Breast epithelium (tissue), 4 donors: ENCODE results near the gene CYP46A1. TPM values are rescaled to one million over a fixed set of nuclear protein-coding genes. Genes with fewer than 3 reads are reported as not detected.

Source experiments
- DNase-seq, 2 donors: peaks; one replicate each; pipeline ENCODE4 v3.0.0-alpha.2; 2019; ENCODE audit warnings: low spot score in 2 of 2
- H3K27ac ChIP-seq, 2 donors: fragments of 200-600 bp; sonication (generic) in 1 of 2; one replicate each; pipeline ENCODE4 v1.5.1; 2016 to 2019; ENCODE audit warnings: mild to moderate bottlenecking in 1 of 2
- H3K27me3 ChIP-seq, 2 donors: fragments of 200-600 bp; sonication (generic) in 1 of 2; one replicate each; pipeline versions ENCODE4 v1.5.1 to v1.6.0; 2017 to 2019; ENCODE audit warnings: control low read depth in 1 of 2, mild to moderate bottlenecking in 1 of 2
- H3K36me3 ChIP-seq: fragments of 200-600 bp; one replicate; pipeline ENCODE4 v1.5.1; 2019
- H3K4me1 ChIP-seq, 2 donors: fragments of 200-600 bp; sonication (generic); one replicate each; pipeline ENCODE4 v1.5.1; 2016 to 2019; ENCODE audit warnings: control low read depth in 1 of 2
- H3K4me3 ChIP-seq, 3 donors: fragments of 200-600 bp; sonication (generic); 1 replicate in 2 of 3; 2 replicates in 1 of 3; pipeline ENCODE4 v1.5.1; 2016 to 2019; ENCODE audit warnings: mild to moderate bottlenecking in 3 of 3, moderate library complexity in 2 of 3
- H3K9me3 ChIP-seq, 2 donors: fragments of 200-600 bp; sonication (generic) in 1 of 2; one replicate each; pipeline ENCODE4 v1.5.1; 2016 to 2019; ENCODE audit warnings: control low read depth in 1 of 2
- POLR2A ChIP-seq: fragments of 450-650 bp; IDR thresholded peaks from one replicate; pipeline ENCODE4 v1.6.1; 2016; ENCODE audit warnings: antibody characterized with exemption, mild to moderate bottlenecking, moderate library complexity
- POLR2AphosphoS5 ChIP-seq, 3 donors: sonication (generic); formaldehyde crosslinking; IDR thresholded peaks; one replicate each; pipeline ENCODE4 v1.6.1; 2017; ENCODE audit warnings: antibody characterized with exemption in 3 of 3
- intact Hi-C: fragments of 100-400 bp; cut with DNase I; formaldehyde crosslinking; loops from one replicate; pipeline ENCODE4 v1.15.1; 2023; ENCODE audit warnings: low total_unique reads
- total RNA-seq, 3 donors: library from RNA; depleted of rRNA; stranded (reverse); fragments of >200 nt; gene quantifications; one replicate each; pipeline ENCODE4 v1.1.0, GENCODE V29; 2016
- TF ChIP-seq, protein P1 (sequence below), 3 donors: fragments of 450-650 bp; IDR thresholded peaks; one replicate each; pipeline ENCODE4 v1.5.1; 2016 to 2017; ENCODE audit warnings: antibody characterized with exemption in 3 of 3, mild to moderate bottlenecking in 3 of 3, moderate library complexity in 3 of 3

Gene CYP46A1
- total RNA-seq, 3 donors from 2014 or later = 1.6 to 5.2 (median 2.6) TPM

DNA sequence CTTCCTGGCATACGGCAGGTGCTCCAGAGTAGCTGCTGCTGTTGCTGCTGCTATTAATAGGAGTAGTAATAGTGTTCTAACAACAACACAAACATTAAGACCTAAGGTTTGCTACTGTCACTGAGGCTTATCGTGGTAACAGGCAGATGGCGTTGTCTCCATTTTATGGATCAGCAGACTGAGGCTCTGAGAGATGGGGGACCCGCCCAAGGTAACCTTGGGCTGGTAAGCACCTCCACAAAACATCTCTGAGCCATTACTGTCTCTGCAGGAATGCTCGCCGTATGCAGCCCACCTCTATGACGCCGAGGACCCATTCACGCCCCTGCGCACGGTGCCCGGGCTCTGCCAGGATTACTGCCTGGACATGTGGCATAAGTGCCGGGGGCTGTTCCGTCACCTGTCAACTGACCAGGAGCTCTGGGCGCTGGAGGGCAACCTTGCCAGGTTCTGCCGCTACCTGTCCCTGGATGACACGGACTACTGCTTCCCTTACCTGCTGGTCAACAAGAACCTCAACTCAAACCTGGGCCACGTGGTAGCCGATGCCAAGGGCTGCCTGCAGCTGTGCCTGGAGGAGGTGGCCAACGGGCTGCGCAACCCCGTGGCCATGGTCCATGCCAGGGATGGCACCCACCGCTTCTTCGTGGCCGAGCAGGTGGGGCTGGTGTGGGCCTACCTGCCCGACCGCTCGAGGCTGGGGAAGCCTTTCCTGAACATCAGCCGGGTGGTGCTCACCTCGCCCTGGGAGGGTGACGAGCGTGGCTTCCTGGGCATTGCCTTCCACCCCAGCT, 31.9 kb upstream of the CYP46A1 start:
- intact Hi-C loops = no loop called here
- Histone ChIP-seq H3K9me3 (no peaks in the 10 kb centered on the region), H3K4me1 (no peaks in the 10 kb centered on the region), H3K27ac (no peak overlapping the region), H3K4me3 (no peak overlapping the region), H3K27me3 (no peaks in the 10 kb centered on the region), H3K36me3 (no peaks in the 10 kb centered on the region)
- no peak for DNase-seq
- TF ChIP-seq POLR2A (no peak), POLR2AphosphoS5 (IDR thresholded peaks at IDR 0.05) (no peak)
- TF ChIP-seq, protein P1, sequence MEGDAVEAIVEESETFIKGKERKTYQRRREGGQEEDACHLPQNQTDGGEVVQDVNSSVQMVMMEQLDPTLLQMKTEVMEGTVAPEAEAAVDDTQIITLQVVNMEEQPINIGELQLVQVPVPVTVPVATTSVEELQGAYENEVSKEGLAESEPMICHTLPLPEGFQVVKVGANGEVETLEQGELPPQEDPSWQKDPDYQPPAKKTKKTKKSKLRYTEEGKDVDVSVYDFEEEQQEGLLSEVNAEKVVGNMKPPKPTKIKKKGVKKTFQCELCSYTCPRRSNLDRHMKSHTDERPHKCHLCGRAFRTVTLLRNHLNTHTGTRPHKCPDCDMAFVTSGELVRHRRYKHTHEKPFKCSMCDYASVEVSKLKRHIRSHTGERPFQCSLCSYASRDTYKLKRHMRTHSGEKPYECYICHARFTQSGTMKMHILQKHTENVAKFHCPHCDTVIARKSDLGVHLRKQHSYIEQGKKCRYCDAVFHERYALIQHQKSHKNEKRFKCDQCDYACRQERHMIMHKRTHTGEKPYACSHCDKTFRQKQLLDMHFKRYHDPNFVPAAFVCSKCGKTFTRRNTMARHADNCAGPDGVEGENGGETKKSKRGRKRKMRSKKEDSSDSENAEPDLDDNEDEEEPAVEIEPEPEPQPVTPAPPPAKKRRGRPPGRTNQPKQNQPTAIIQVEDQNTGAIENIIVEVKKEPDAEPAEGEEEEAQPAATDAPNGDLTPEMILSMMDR (IDR thresholded peaks at IDR 0.05) = no peak

DNA sequence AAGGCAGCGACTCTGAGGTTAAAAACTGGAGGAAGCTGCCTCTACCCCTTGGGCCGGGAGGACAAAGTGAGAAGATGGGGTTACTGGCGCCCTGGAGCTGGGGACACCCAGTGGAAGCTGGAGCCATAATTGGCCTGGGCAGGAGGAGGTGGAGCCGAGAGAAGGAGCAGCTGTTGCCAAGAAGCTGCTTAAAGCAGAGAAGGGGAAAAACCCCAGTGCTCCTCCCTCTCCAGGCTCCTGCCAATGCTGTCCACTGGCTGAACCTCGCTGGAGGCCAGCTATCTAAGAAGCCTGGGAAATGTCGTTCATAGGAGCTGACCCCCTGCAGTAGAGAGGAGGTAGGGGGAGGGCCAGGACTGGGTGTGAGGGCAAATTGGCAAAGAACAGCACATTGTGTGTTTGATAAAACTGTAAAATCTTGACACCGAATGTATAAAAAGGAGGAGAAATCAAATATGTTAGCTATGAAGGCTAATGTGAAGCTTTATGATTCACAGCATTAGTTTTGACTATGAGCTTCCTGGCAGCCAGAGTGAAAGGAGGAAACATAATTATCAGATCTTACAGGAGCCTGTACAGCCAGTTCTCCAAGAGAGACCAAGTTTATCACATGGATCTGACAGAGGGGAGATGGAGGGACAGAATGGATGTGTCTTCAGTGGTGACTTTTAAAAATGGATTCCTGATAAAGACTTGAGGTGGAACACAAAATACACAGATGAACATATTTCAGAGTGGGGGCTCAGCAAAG, 29.7 kb upstream of the CYP46A1 start:
- H3K36me3 ChIP-seq = no peaks in the 10 kb centered on the region
- H3K27ac ChIP-seq = no peak overlapping the region
- H3K27me3 ChIP-seq = peaks cover 0 to 3% of the 10 kb centered on the region in 2 donors
- intact Hi-C loops = no loop called here
- H3K4me3 ChIP-seq = no peak overlapping the region
- TF ChIP-seq, protein P1 (IDR thresholded peaks at IDR 0.05) = no peak
- TF ChIP-seq POLR2AphosphoS5 (IDR thresholded peaks at IDR 0.05) = no peak
- no peak for TF ChIP-seq POLR2A
- H3K9me3 ChIP-seq = no peaks in the 10 kb centered on the region
- no peaks in the 10 kb centered on the region for H3K4me1 ChIP-seq
- DNase-seq = peak in 1 of 2 donors; percentile 36

DNA sequence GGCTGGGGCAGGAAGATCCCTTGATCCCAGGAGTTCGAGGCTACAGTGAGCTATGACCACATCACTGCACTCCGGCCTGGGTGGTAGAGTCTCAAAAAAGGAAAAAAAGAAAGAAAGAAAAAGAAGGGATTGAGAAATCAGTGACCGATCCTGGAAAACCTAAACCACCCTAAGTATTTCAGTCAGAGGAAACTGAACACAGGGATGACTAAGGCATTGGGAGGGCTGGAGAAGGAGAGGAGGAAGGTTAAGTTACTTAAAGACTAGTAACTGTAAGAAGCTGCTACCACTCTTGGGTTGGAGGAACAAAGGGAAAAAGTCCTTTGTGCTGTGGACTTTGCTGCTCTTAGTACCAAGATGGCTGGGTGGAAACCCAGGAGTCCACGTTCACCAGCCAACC, 28.6 kb upstream of the CYP46A1 start:
- Histone ChIP-seq H3K27ac (no peak overlapping the region), H3K4me1 (no peaks in the 10 kb centered on the region), H3K9me3 (no peaks in the 10 kb centered on the region), H3K27me3 (peaks cover 0 to 7% of the 10 kb centered on the region in 2 donors), H3K4me3 (no peak overlapping the region), H3K36me3 (no peaks in the 10 kb centered on the region)
- TF ChIP-seq POLR2AphosphoS5 (IDR thresholded peaks at IDR 0.05) (no peak), POLR2A (no peak)
- TF ChIP-seq, protein P1 (IDR thresholded peaks at IDR 0.05) = no peak
- no peak for DNase-seq
- intact Hi-C loops = no loop called here

DNA sequence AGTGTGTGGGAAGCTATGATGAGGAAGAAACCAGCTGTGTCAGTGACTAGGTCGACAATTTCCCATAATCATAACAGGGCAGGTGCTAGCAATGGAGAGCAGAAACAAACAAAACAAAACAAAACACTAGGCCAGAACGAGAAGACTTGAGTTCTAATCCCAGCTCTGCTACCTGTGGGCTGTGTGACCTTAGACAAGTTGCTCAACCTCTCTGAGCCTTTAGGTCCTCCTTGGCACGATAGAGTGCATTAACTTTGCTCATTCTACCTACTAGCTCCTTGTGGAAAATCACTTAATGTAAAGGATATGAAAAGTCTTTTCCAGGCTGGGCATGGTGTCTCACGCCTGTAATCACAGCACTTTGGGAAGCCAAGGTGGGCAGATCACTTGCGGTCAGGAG, 27.9 kb upstream of the CYP46A1 start:
- intact Hi-C loops = no loop called here

More for the DNA sequence above, 27.9 kb upstream of the CYP46A1 start:
- TF ChIP-seq, protein P1 (IDR thresholded peaks at IDR 0.05) = no peak
- TF ChIP-seq POLR2AphosphoS5 (IDR thresholded peaks at IDR 0.05) = no peak
- no peak for TF ChIP-seq POLR2A
- no peak overlapping the region for H3K27ac ChIP-seq
- DNase-seq = no peak
- no peaks in the 10 kb centered on the region for H3K36me3 ChIP-seq
- no peaks in the 10 kb centered on the region for H3K4me1 ChIP-seq
- H3K27me3 ChIP-seq = peaks cover 0 to 7% of the 10 kb centered on the region in 2 donors
- H3K4me3 ChIP-seq = no peak overlapping the region
- no peaks in the 10 kb centered on the region for H3K9me3 ChIP-seq
